D721Med (cell line): ENCODE results near the gene ZBTB45.

ENCODE experiments used
- DNase-seq: peaks from one replicate; pipeline ENCODE4 v3.0.0; 2011; ENCODE audit warnings: low spot score; ENCODE audit not compliant: insufficient read length
- FAIRE-seq: peaks from 2 replicates; lab custom pipeline; 2011; peaks lifted over from hg19 to GRCh38; lab: Jason Lieb, UNC
- CTCF ChIP-seq: IDR thresholded peaks from 2 replicates; pipeline ENCODE4 v1.5.1; 2012; ENCODE audit warnings: mild to moderate bottlenecking, control low read depth; ENCODE audit not compliant: insufficient read depth; ENCODE audit errors: missing control alignments

ZBTB45 gene

GRCh38 chr19:58552655-58553054, 33.0 kb upstream of the ZBTB45 start:
- FAIRE-seq, result no peak

GRCh38 chr19:58551577-58552471, 32.2 kb upstream of the ZBTB45 start:
- DNase-seq (no peak), FAIRE-seq (no peak)
- no peak for TF ChIP-seq CTCF

More at GRCh38 chr19:58552655-58553054, 33.0 kb upstream of the ZBTB45 start:
- no peak for DNase-seq
- no peak for TF ChIP-seq CTCF

- FAIRE-seq (no peak), DNase-seq (no peak)
- TF ChIP-seq CTCF, result no peak
Measured at GRCh38 chr19:58551123-58551497, 31.5 kb upstream of the ZBTB45 start.

GRCh38 chr19:58550362-58551122, 30.9 kb upstream of the ZBTB45 start:
- FAIRE-seq (no peak), DNase-seq (no peak)
- no peak for TF ChIP-seq CTCF

GRCh38 chr19:58549664-58550361, 30.2 kb upstream of the ZBTB45 start:
- no peak for DNase-seq
- TF ChIP-seq CTCF, result no peak
- FAIRE-seq, result no peak

GRCh38 chr19:58548859-58549663, 29.5 kb upstream of the ZBTB45 start:
- DNase-seq (no peak), FAIRE-seq (no peak)
- no peak for TF ChIP-seq CTCF
